GM23248 (cell line): Measurements from ENCODE around the gene MIOS. TPM values are rescaled to one million over a fixed set of nuclear protein-coding genes. Genes with fewer than 3 reads are reported as not detected.

ENCODE experiments used
- DNase-seq: peaks from one replicate; pipeline ENCODE4 v3.0.0-alpha.2; 2015
- H2AFZ ChIP-seq: fragments of 200-600 bp; sonication (generic); 2 replicates; pipeline ENCODE4 v1.6.1; 2016; ENCODE audit warnings: antibody characterized with exemption
- H3F3A ChIP-seq: fragments of 200-600 bp; sonication (generic); 2 replicates; pipeline ENCODE4 v1.6.1; 2016; ENCODE audit warnings: mild to moderate bottlenecking, antibody characterized with exemption, mixed run types; ENCODE audit not compliant: insufficient read depth
- H3K27ac ChIP-seq: fragments of 200-600 bp; sonication (generic); 2 replicates; pipeline ENCODE4 v1.5.1; 2016; ENCODE audit warnings: mild to moderate bottlenecking
- H3K27me3 ChIP-seq: fragments of 200-600 bp; sonication (generic); replicated peaks from 2 replicates; pipeline ENCODE4 v1.6.1; 2016; ENCODE audit warnings: mild to moderate bottlenecking; ENCODE audit not compliant: insufficient read depth
- H3K36me3 ChIP-seq: fragments of 200-600 bp; sonication (generic); 2 replicates; pipeline ENCODE4 v1.6.1; 2016; ENCODE audit warnings: low read depth, mild to moderate bottlenecking
- H3K4me1 ChIP-seq: fragments of 200-600 bp; sonication (generic); 2 replicates; pipeline ENCODE4 v1.6.1; 2016; ENCODE audit warnings: mild to moderate bottlenecking; ENCODE audit not compliant: insufficient read depth
- H3K4me2 ChIP-seq: fragments of 200-600 bp; sonication (generic); one replicate; pipeline ENCODE4 v1.6.1; 2016; ENCODE audit warnings: mild to moderate bottlenecking; ENCODE audit not compliant: unreplicated experiment
- H3K4me3 ChIP-seq: fragments of 200-600 bp; sonication (generic); 2 replicates; pipeline ENCODE4 v1.5.1; 2016; ENCODE audit warnings: mild to moderate bottlenecking
- H3K79me2 ChIP-seq: fragments of 200-600 bp; sonication (generic); 2 replicates; pipeline ENCODE4 v1.6.1; 2016; ENCODE audit warnings: mild to moderate bottlenecking; ENCODE audit not compliant: insufficient read depth
- H3K9ac ChIP-seq: fragments of 200-600 bp; sonication (generic); 2 replicates; pipeline ENCODE4 v1.6.1; 2016; ENCODE audit warnings: mild to moderate bottlenecking
- H3K9me2 ChIP-seq: fragments of 200-600 bp; sonication (generic); 2 replicates; pipeline ENCODE4 v1.6.1; 2016; ENCODE audit warnings: mixed run types, mild to moderate bottlenecking, moderate library complexity; ENCODE audit not compliant: insufficient read depth
- H3K9me3 ChIP-seq: fragments of 200-600 bp; sonication (generic); one replicate; pipeline ENCODE4 v1.6.1; 2017; ENCODE audit warnings: low read depth
- H4K20me1 ChIP-seq: fragments of 200-600 bp; sonication (generic); 2 replicates; pipeline ENCODE4 v1.6.0; 2016; ENCODE audit not compliant: insufficient read depth
- EZH2 ChIP-seq: fragments of 200-600 bp; sonication (generic); IDR thresholded peaks from 2 replicates; pipeline ENCODE4 v1.6.1; 2018; ENCODE audit warnings: antibody characterized with exemption, mild to moderate bottlenecking; ENCODE audit not compliant: insufficient read depth, poor library complexity, severe bottlenecking
- EZH2phosphoT487 ChIP-seq: fragments of 200-600 bp; sonication (generic); IDR thresholded peaks from 2 replicates; pipeline ENCODE4 v1.6.1; 2018; ENCODE audit warnings: antibody characterized with exemption, moderate library complexity, mild to moderate bottlenecking, low read depth; ENCODE audit not compliant: insufficient read depth
- WGBS, 2 experiments: methylation state at CpG; one replicate each; pipeline ENCODE4 v1.1.6; 2015 to 2017; ENCODE audit warnings: low lambda C conversion rate in 2 of 2, low coverage in 1 of 2; ENCODE audit errors: missing lambda C conversion rate in 2 of 2; 5-methylcytosine and 5-hydroxymethylcytosine counted together
- in situ Hi-C: fragments of 300-500 bp; cut with MboI; formaldehyde crosslinking; loops from 2 replicates; pipeline ENCODE4 v1.15.0; 2020
- polyA plus RNA-seq: library from polyadenylated mRNA; unstranded; fragments of >200 nt; fragmentation: Nextera tagmentation; extraction: Ambion mirVana; gene quantifications from 2 replicates; pipeline ENCODE4 v1.2.1, GENCODE V29; 2016
- total RNA-seq: library from RNA; depleted of rRNA; stranded (reverse); fragments of >200 nt; shearing (Covaris generic); gene quantifications from 2 replicates; pipeline ENCODE4 v1.2.3, GENCODE V29; 2014

MIOS gene
- total and polyA plus RNA-seq, 2 experiments from 2014 or later = 13.3 to 29.7 TPM

DNA sequence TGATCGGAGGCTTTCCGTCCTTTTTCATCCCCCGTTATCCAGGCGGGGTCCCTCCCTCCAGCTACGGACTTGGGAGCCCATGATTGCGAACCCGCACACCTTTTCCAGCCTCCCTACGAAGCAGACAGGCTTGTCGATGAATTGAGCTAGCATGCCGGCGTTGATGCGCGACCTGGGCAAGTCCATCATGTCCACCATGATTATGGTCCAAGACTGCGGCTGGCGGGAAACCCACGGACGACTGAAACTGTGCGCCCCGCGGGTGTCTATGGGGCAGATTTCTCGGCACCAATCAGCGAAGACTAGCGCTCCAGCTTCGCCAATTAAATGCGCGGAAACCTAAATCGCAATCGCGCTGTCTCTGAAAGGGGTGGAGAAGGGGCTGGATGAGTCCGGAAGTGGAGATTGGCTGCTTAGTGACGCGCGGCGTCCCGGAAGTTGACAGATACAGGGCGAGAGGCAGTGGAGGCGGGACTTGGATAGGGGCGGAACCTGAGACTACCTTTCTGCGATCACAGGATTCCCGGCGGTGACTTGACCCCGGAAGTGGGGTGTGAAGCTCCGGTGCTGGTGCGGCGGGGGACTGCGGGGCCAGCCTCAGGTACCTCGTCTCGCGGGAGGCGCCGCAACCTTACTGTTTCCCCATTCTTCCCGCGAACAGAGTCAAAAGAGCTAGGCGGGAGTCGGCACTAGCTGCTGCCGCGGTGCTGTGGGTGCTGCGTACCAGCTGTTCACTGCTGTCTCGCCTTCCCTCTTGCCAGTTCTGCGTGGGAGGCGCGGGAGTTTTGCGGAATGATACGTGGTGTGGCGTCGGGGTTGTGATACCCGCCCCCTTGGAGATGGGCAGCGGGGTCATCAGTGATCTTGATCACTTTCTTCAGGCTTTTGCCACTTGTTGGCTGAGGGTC is 73.8 kb downstream of the MIOS start, which contains the start of gene UMAD1:
UMAD1 (plus strand) TSS at position 532 of the 908 bp plus-strand sequence. CDS start 32,620 bp downstream, outside the sequence.
- 0 to 1% methylated on average over 67 to 68 of the region's 68 CpGs for WGBS, 2 experiments
- H3K9me2 ChIP-seq = no peaks in the 10 kb centered on the region
- H4K20me1 ChIP-seq = no peaks in the 10 kb centered on the region
- H3K79me2 ChIP-seq = peaks cover 37% of the 10 kb centered on the region
- peak within 1 kb of the TSS; percentile 97 for H3K4me3 ChIP-seq
- peaks cover 6% of the 10 kb centered on the region; the same call in 1 of the 2 replicates for H3F3A ChIP-seq
- H3K9me3 ChIP-seq = no peaks in the 10 kb centered on the region
- peak within 1 kb of the TSS; percentile 99 for H2AFZ ChIP-seq
- peak within 1 kb of the TSS; percentile 61 for H3K27ac ChIP-seq
- H3K27me3 ChIP-seq = no peaks in the 10 kb centered on the region
- H3K9ac ChIP-seq = peak within 1 kb of the TSS; percentile 84
- in situ Hi-C loops = no loop called here
- H3K36me3 ChIP-seq = 0 out of 2 replicates have a peak, but pooled peaks cover 4% of the 10 kb centered on the region
- no peak for TF ChIP-seq EZH2phosphoT487
- TF ChIP-seq EZH2 = no peak
- H3K4me1 ChIP-seq = peaks cover 14% of the 10 kb centered on the region
- DNase-seq = peak; percentile 100
- peak within 1 kb of the TSS; percentile 90 for H3K4me2 ChIP-seq

DNA sequence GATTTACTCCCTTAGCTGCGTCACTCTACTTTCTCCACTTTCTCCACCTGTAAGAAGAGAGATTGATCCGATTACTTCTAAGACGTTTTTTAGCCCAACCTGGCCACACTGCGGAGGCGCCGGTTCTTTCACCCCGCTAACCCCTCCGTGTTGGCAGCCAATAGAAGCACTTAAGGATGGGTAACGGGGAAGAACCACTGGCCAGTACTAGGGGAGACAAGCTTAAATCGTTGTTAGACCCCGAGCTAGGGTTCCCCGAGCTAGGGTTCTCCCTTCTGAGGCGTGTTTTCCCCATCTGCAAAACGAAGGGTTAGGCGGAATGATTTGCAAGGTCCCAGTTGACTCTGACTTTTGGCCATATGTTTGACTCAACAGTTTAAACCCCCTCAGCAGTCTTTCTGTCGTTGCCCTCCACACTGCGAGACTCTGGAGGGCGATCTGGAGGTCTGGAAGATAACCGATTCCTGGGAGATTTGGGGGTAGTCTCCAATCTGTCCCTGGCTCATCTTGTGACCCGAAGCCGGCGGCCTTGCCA is 74.5 kb downstream of the MIOS start:
- Histone ChIP-seq H3K4me1 (peaks cover 14% of the 10 kb centered on the region), H4K20me1 (no peaks in the 10 kb centered on the region), H3K9ac (peak overlapping the region; percentile 84), H3F3A (peaks cover 6% of the 10 kb centered on the region; the same call in 1 of the 2 replicates), H3K36me3 (0 out of 2 replicates have a peak, but pooled peaks cover 4% of the 10 kb centered on the region), H2AFZ (peak overlapping the region; percentile 99), H3K9me2 (no peaks in the 10 kb centered on the region), H3K27me3 (no peaks in the 10 kb centered on the region), H3K4me3 (peak overlapping the region; percentile 97), H3K79me2 (peaks cover 37% of the 10 kb centered on the region), H3K4me2 (peak overlapping the region; percentile 90), H3K27ac (peak overlapping the region; percentile 59), H3K9me3 (no peaks in the 10 kb centered on the region)
- no peak for TF ChIP-seq EZH2phosphoT487
- no peak for TF ChIP-seq EZH2
- WGBS, 2 experiments = 6 to 9% methylated on average over 22 of the region's 22 CpGs
- peak; percentile 40 for DNase-seq
- in situ Hi-C loops = no loop called here

DNA sequence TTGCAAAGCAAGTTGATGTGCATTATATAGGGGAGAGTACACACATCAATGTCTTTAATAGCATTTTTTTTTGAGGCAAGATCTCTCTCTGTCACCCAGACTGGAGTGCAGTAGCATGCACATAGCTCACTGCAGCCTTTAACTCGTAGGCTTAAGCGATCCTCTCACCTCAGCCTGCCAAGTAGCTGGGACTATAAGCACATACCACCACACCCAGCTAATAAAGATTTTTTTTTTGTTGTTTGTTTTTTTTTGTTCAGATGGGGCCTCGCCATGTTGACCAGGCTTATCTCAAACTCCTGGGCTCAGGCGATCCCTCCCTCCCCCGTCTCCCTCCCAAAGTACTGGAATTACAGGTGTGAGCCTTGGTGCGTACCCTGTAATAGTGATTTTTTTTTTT is 75.4 kb downstream of the MIOS start:
- Histone ChIP-seq H3K9me3 (no peaks in the 10 kb centered on the region), H4K20me1 (no peaks in the 10 kb centered on the region), H3K4me2 (peak overlapping the region; percentile 90), H3K27me3 (no peaks in the 10 kb centered on the region), H3F3A (peaks cover 6% of the 10 kb centered on the region; the same call in 1 of the 2 replicates), H3K27ac (no peak overlapping the region), H3K4me1 (peaks cover 14% of the 10 kb centered on the region), H3K9ac (no peak overlapping the region), H2AFZ (peak overlapping the region; percentile 99), H3K9me2 (no peaks in the 10 kb centered on the region), H3K4me3 (peak overlapping the region; percentile 97; the same call in 1 of the 2 replicates), H3K36me3 (no peaks in the 10 kb centered on the region), H3K79me2 (peaks cover 45% of the 10 kb centered on the region)
- no peak for DNase-seq
- 92% methylated on average over 6 of the region's 6 CpGs for WGBS, 2 experiments
- in situ Hi-C loops = no loop called here
- TF ChIP-seq EZH2 = no peak
- TF ChIP-seq EZH2phosphoT487 = no peak

DNA sequence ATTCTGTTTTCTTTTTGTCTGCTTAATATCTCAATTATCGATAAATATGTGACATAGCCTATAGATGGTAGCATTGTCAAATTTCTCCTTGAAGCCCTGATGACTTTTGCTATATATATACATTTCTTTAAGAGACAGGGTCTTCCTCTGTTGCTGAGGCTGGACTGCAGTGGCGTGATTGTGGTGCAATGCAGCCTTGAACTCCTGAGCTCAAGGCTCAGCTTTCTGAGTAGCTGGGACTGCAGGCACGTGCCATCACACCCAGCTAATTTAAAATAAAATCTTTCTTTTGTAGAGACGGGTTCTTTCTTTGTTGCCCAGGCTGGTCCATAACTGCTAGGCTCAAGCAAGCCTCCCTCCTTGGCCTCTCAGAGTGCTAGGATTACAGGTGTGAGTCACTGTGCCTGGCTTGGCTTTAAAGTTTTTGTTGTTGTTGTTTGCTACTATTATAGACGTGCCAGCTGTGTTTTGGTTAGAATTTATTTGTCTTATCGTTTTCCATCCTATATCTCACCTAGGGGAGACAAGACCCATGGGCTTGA is 80.9 kb downstream of the MIOS start:
- WGBS, 2 experiments = 72 to 76% methylated on average over 6 of the region's 6 CpGs
- TF ChIP-seq EZH2phosphoT487 (no peak), EZH2 (no peak)
- Histone ChIP-seq H3K4me3 (no peak overlapping the region), H3K9ac (no peak overlapping the region), H3K4me2 (no peak overlapping the region), H3K27me3 (no peaks in the 10 kb centered on the region), H4K20me1 (no peaks in the 10 kb centered on the region), H3F3A (no peaks in the 10 kb centered on the region; the same call in 1 of the 2 replicates), H3K79me2 (peaks cover 28% of the 10 kb centered on the region), H2AFZ (no peak overlapping the region), H3K27ac (no peak overlapping the region), H3K36me3 (no peaks in the 10 kb centered on the region), H3K9me3 (no peaks in the 10 kb centered on the region), H3K9me2 (no peaks in the 10 kb centered on the region), H3K4me1 (no peaks in the 10 kb centered on the region)
- no peak for DNase-seq
- in situ Hi-C loops = no loop called here
